ENCODE data around the gene RMI2. TPM values are rescaled to one million over a fixed set of nuclear protein-coding genes. Genes with fewer than 3 reads are reported as not detected.

Gene RMI2
- total and polyA plus RNA-seq, 2 donors (not counting 1 experiment from before 2014, with no cell fraction given) = 6.6 to 6.8 TPM

GRCh38 chr16:11319529-11320146, 25.6 kb upstream of the RMI2 start:
- TF ChIP-seq CTCF (conservative IDR thresholded peaks at IDR 0.05 in 1 of 2, IDR thresholded peaks at IDR 0.05 in 1 of 2; ENCODE audit: low read depth in 1 of 2, low read length in 2 of 2) (no peak), EZH2 (IDR thresholded peaks at IDR 0.05; ENCODE audit: low read length, missing control alignments) (no peak)
- H3K27ac ChIP-seq (ENCODE audit: insufficient read depth, low read length) = no peak overlapping the region
- H3K4me3 ChIP-seq (replicated peaks in 1 of 4; ENCODE audit: control extremely low read depth in 1 of 4, insufficient read depth in 1 of 4, low read depth in 3 of 4, low read length in 4 of 4) = no peak overlapping the region
- H3K27me3 ChIP-seq (ENCODE audit: control insufficient read depth, insufficient read depth, low read length) = no peaks in the 10 kb centered on the region
- H3K9me3 ChIP-seq (ENCODE audit: control insufficient read depth, insufficient read depth, low read depth, low read length) = no peaks in the 10 kb centered on the region
- no peak overlapping the region for H3K9ac ChIP-seq (ENCODE audit: insufficient read depth, low read length)
- no peaks in the 10 kb centered on the region for H3K4me1 ChIP-seq (ENCODE audit: control insufficient read depth, extremely low read depth, insufficient read depth, low read length)
- DNase-seq (ENCODE audit: low read depth in 2 of 2) = no peak
- H3K79me2 ChIP-seq (ENCODE audit: control insufficient read depth, insufficient read depth, low read length) = no peaks in the 10 kb centered on the region
- H3K36me3 ChIP-seq (ENCODE audit: control insufficient read depth, insufficient read depth, low read length) = no peaks in the 10 kb centered on the region
- H4K20me1 ChIP-seq (ENCODE audit: control insufficient read depth, extremely low read depth, insufficient read depth, low read length) = no peaks in the 10 kb centered on the region
- H3K4me2 ChIP-seq (ENCODE audit: extremely low read depth, insufficient read depth, low read length) = no peak overlapping the region
- H2AFZ ChIP-seq (ENCODE audit: low read length) = no peak overlapping the region

GRCh38 chr16:11320170-11320569, 25.1 kb upstream of the RMI2 start:
- Histone ChIP-seq H3K27ac (ENCODE audit: insufficient read depth, low read length) (no peak overlapping the region), H4K20me1 (ENCODE audit: control insufficient read depth, extremely low read depth, insufficient read depth, low read length) (no peaks in the 10 kb centered on the region), H3K9me3 (ENCODE audit: control insufficient read depth, insufficient read depth, low read depth, low read length) (no peaks in the 10 kb centered on the region), H3K4me2 (ENCODE audit: extremely low read depth, insufficient read depth, low read length) (no peak overlapping the region), H3K4me3 (replicated peaks in 1 of 4; ENCODE audit: control extremely low read depth in 1 of 4, insufficient read depth in 1 of 4, low read depth in 3 of 4, low read length in 4 of 4) (no peak overlapping the region), H3K79me2 (ENCODE audit: control insufficient read depth, insufficient read depth, low read length) (no peaks in the 10 kb centered on the region), H3K4me1 (ENCODE audit: control insufficient read depth, extremely low read depth, insufficient read depth, low read length) (no peaks in the 10 kb centered on the region), H3K36me3 (ENCODE audit: control insufficient read depth, insufficient read depth, low read length) (no peaks in the 10 kb centered on the region), H2AFZ (ENCODE audit: low read length) (no peak overlapping the region), H3K27me3 (ENCODE audit: control insufficient read depth, insufficient read depth, low read length) (no peaks in the 10 kb centered on the region), H3K9ac (ENCODE audit: insufficient read depth, low read length) (no peak overlapping the region)
- TF ChIP-seq CTCF (conservative IDR thresholded peaks at IDR 0.05 in 1 of 2, IDR thresholded peaks at IDR 0.05 in 1 of 2; ENCODE audit: low read depth in 1 of 2, low read length in 2 of 2) = no peak
- no peak for TF ChIP-seq EZH2 (IDR thresholded peaks at IDR 0.05; ENCODE audit: low read length, missing control alignments)
- no peak for DNase-seq (ENCODE audit: low read depth in 2 of 2)

- no peak overlapping the region for H3K27ac ChIP-seq (ENCODE audit: insufficient read depth, low read length)
- H3K4me2 ChIP-seq (ENCODE audit: extremely low read depth, insufficient read depth, low read length) = no peak overlapping the region
- no peaks in the 10 kb centered on the region for H3K36me3 ChIP-seq (ENCODE audit: control insufficient read depth, insufficient read depth, low read length)
- no peaks in the 10 kb centered on the region for H3K4me1 ChIP-seq (ENCODE audit: control insufficient read depth, extremely low read depth, insufficient read depth, low read length)
- no peaks in the 10 kb centered on the region for H3K27me3 ChIP-seq (ENCODE audit: control insufficient read depth, insufficient read depth, low read length)
- no peak overlapping the region for H2AFZ ChIP-seq (ENCODE audit: low read length)
- no peak overlapping the region for H3K9ac ChIP-seq (ENCODE audit: insufficient read depth, low read length)
- no peaks in the 10 kb centered on the region for H3K9me3 ChIP-seq (ENCODE audit: control insufficient read depth, insufficient read depth, low read depth, low read length)
- H3K4me3 ChIP-seq (replicated peaks in 1 of 4; ENCODE audit: control extremely low read depth in 1 of 4, insufficient read depth in 1 of 4, low read depth in 3 of 4, low read length in 4 of 4) = no peak overlapping the region
- no peaks in the 10 kb centered on the region for H3K79me2 ChIP-seq (ENCODE audit: control insufficient read depth, insufficient read depth, low read length)
- H4K20me1 ChIP-seq (ENCODE audit: control insufficient read depth, extremely low read depth, insufficient read depth, low read length) = no peaks in the 10 kb centered on the region
- TF ChIP-seq CTCF (conservative IDR thresholded peaks at IDR 0.05 in 1 of 2, IDR thresholded peaks at IDR 0.05 in 1 of 2; ENCODE audit: low read depth in 1 of 2, low read length in 2 of 2) (no peak), EZH2 (IDR thresholded peaks at IDR 0.05; ENCODE audit: low read length, missing control alignments) (no peak)
- DNase-seq (ENCODE audit: low read depth in 2 of 2) = no peak
Measured at GRCh38 chr16:11321662-11322061, 23.6 kb upstream of the RMI2 start.
